Hepatocyte (in vitro differentiated cells): ENCODE measurements around the gene ADAMTSL1.

ENCODE experiments used
- EZH2 ChIP-seq: fragments of 200-600 bp; sonication (generic); IDR thresholded peaks from 2 replicates; pipeline ENCODE4 v1.6.1; 2016; ENCODE audit warnings: antibody characterized with exemption, mild to moderate bottlenecking, borderline replicate concordance
- TF ChIP-seq, protein P1 (sequence below): fragments of 200-600 bp; sonication (generic); IDR thresholded peaks from 2 replicates; pipeline ENCODE4 v1.5.1; 2016; ENCODE audit warnings: antibody characterized with exemption, mild to moderate bottlenecking; ENCODE audit not compliant: poor library complexity

GRCh38 chr9:18526685-18527084 lies 52.7 kb downstream of the ADAMTSL1 start:
- no peak for TF ChIP-seq EZH2
- TF ChIP-seq, protein P1, sequence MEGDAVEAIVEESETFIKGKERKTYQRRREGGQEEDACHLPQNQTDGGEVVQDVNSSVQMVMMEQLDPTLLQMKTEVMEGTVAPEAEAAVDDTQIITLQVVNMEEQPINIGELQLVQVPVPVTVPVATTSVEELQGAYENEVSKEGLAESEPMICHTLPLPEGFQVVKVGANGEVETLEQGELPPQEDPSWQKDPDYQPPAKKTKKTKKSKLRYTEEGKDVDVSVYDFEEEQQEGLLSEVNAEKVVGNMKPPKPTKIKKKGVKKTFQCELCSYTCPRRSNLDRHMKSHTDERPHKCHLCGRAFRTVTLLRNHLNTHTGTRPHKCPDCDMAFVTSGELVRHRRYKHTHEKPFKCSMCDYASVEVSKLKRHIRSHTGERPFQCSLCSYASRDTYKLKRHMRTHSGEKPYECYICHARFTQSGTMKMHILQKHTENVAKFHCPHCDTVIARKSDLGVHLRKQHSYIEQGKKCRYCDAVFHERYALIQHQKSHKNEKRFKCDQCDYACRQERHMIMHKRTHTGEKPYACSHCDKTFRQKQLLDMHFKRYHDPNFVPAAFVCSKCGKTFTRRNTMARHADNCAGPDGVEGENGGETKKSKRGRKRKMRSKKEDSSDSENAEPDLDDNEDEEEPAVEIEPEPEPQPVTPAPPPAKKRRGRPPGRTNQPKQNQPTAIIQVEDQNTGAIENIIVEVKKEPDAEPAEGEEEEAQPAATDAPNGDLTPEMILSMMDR = no peak
